Neural progenitor cell (in vitro differentiated cells): Measurements from ENCODE around the gene DBH.

Experiments used
- EZH2 ChIP-seq: fragments of 200-600 bp; sonication (generic); IDR thresholded peaks from 2 replicates; pipeline ENCODE4 v1.6.1; 2017; ENCODE audit warnings: antibody characterized with exemption, mild to moderate bottlenecking, moderate library complexity
- TF ChIP-seq, protein P1 (sequence below): fragments of 200-600 bp; sonication (generic); IDR thresholded peaks from 2 replicates; pipeline ENCODE4 v1.5.1; 2017; ENCODE audit warnings: antibody characterized with exemption, mild to moderate bottlenecking

DNA sequence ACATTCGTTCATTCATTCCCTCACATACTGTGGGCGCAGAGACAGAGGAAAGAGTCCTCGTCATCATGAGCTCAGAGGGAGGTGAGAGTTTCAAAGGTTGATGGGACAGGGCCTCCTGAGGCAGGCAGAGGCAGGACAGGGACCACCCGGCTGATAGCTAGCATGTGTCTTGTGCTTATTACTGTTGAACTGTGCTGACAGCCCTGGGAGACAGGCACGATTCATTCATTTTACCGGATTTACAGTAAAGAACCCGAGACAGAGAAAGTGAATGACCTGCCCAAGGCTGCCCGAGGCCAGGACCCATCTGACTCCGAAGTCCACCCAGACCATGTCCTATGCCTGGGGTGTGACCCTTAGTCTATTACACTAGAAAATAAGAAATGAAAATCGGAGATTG lies 22.1 kb upstream of the DBH start:
- TF ChIP-seq, protein P1, sequence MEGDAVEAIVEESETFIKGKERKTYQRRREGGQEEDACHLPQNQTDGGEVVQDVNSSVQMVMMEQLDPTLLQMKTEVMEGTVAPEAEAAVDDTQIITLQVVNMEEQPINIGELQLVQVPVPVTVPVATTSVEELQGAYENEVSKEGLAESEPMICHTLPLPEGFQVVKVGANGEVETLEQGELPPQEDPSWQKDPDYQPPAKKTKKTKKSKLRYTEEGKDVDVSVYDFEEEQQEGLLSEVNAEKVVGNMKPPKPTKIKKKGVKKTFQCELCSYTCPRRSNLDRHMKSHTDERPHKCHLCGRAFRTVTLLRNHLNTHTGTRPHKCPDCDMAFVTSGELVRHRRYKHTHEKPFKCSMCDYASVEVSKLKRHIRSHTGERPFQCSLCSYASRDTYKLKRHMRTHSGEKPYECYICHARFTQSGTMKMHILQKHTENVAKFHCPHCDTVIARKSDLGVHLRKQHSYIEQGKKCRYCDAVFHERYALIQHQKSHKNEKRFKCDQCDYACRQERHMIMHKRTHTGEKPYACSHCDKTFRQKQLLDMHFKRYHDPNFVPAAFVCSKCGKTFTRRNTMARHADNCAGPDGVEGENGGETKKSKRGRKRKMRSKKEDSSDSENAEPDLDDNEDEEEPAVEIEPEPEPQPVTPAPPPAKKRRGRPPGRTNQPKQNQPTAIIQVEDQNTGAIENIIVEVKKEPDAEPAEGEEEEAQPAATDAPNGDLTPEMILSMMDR = no peak
- TF ChIP-seq EZH2 = no peak
